CD4-positive, alpha-beta T cell treated with Interleukin-12 subunit alpha and Interleukin-12 subunit beta, for 1 hour (primary cell): ENCODE results near the gene PPM1L.
A peak's percentile ranks its signal among the peaks of the same experiment; 100 is the strongest.
"Not testable (repeated sequence)": the region's sequence is repeated elsewhere in the genome, so short reads cannot be mapped to it uniquely, and the experiment has no call there.

ENCODE experiments used
- DNase-seq: peaks from one replicate; pipeline ENCODE4 v3.0.0-alpha.2; 2020

Gene PPM1L

GRCh38 chr3:160755776-160756304, at the start of gene PPM1L:
Gene PPM1L (plus strand): TSS chr3:160756231.
- DNase-seq, result peak; percentile 66

- peak; percentile 54 for DNase-seq
Measured at GRCh38 chr3:160707187-160707794, 48.7 kb upstream of the PPM1L start.

GRCh38 chr3:160709477-160710182, 46.4 kb upstream of the PPM1L start:
- DNase-seq, result no peak

GRCh38 chr3:160713144-160713543, 42.9 kb upstream of the PPM1L start:
- DNase-seq, result not testable (repeated sequence)

GRCh38 chr3:160719710-160720109, 36.3 kb upstream of the PPM1L start:
- DNase-seq, result no peak

- no peak for DNase-seq
Measured at GRCh38 chr3:160720123-160720746, 35.8 kb upstream of the PPM1L start.

- DNase-seq, result no peak
Measured at GRCh38 chr3:160722331-160722730, 33.7 kb upstream of the PPM1L start.

GRCh38 chr3:160725338-160725737, 30.7 kb upstream of the PPM1L start:
- DNase-seq, result no peak

GRCh38 chr3:160735826-160736225, 20.2 kb upstream of the PPM1L start:
- no peak for DNase-seq

- no peak for DNase-seq
Measured at GRCh38 chr3:160738048-160738447, 18.0 kb upstream of the PPM1L start.

GRCh38 chr3:160739079-160739478, 17.0 kb upstream of the PPM1L start:
- no peak for DNase-seq

- no peak for DNase-seq
Measured at GRCh38 chr3:160746976-160747375, 9.1 kb upstream of the PPM1L start.

GRCh38 chr3:160747422-160747821, 8.6 kb upstream of the PPM1L start:
- no peak for DNase-seq

GRCh38 chr3:160748231-160748630, 7.8 kb upstream of the PPM1L start:
- DNase-seq, result no peak

GRCh38 chr3:160748787-160749186, 7.2 kb upstream of the PPM1L start:
- no peak for DNase-seq

- no peak for DNase-seq
Measured at GRCh38 chr3:160753953-160754352, 2.1 kb upstream of the PPM1L start.

GRCh38 chr3:160754371-160754854, 1.6 kb upstream of the PPM1L start:
- DNase-seq, result peak; percentile 20

GRCh38 chr3:160754855-160755747, 930 bp upstream of the PPM1L start:
- peak; percentile 93 for DNase-seq

GRCh38 chr3:160757233-160758106, 1.4 kb downstream of the PPM1L start:
- DNase-seq, result no peak

GRCh38 chr3:160758929-160759577, 3.0 kb downstream of the PPM1L start:
- DNase-seq, result no peak

GRCh38 chr3:160763073-160763472, 7.0 kb downstream of the PPM1L start:
- no peak for DNase-seq
